ENCODE measurements around the gene LIM2. TPM values are rescaled to one million over a fixed set of nuclear protein-coding genes. Genes with fewer than 3 reads are reported as not detected.

The LIM2 gene
- total and polyA plus RNA-seq, 9 of the 15 experiments (the other 6 are each of a cell fraction or from before 2014, with no cell fraction given) = 0.07 to 0.45 (median 0.18) TPM; not detected in 4

DNA sequence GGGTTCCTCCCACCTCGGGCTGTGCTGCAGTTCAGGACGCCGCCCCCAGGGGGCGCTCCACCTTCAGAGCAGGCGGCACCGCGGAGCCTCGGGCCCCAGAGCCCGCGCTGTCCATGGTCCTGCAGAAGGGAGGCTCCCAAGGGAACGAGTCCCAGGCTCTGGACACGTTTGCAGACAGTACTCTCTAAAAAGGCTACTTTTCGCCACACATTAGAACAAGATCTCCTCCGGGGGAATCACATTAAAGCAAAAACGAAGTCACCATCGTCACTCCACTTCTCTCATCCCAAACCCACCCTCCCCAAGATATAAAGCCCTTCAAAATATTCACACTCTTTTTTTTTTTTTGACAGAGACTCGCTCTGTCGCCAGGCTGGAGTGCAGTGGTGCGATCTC, 34.3 kb upstream of the LIM2 start (continued):
- peak; percentile 98 for TF ChIP-seq FOXK1 (CRISPR knock-in tag; IDR thresholded peaks at IDR 0.05; ENCODE audit: borderline replicate concordance)
- TF ChIP-seq ARID2 (IDR thresholded peaks at IDR 0.05) = peak; percentile 95
- TF ChIP-seq EP300 (IDR thresholded peaks at IDR 0.05; ENCODE audit: low read length) = peak; percentile 18; the same call in 1 of the 2 replicates
- TF ChIP-seq, protein P1, sequence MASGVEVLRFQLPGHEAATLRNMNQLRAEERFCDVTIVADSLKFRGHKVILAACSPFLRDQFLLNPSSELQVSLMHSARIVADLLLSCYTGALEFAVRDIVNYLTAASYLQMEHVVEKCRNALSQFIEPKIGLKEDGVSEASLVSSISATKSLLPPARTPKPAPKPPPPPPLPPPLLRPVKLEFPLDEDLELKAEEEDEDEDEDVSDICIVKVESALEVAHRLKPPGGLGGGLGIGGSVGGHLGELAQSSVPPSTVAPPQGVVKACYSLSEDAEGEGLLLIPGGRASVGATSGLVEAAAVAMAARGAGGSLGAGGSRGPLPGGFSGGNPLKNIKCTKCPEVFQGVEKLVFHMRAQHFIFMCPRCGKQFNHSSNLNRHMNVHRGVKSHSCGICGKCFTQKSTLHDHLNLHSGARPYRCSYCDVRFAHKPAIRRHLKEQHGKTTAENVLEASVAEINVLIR (CRISPR knock-in tag; IDR thresholded peaks at IDR 0.05) = no peak
- TF ChIP-seq ZNF197 (CRISPR knock-in tag; IDR thresholded peaks at IDR 0.05; ENCODE audit: low read depth) = peak; percentile 58; the same call in 1 of the 2 replicates
- TF ChIP-seq ZNF274 (IDR thresholded peaks at IDR 0.05; ENCODE audit: borderline replicate concordance, low read depth, low read length) = no peak
- TF ChIP-seq ZNF146 (CRISPR knock-in tag; IDR thresholded peaks at IDR 0.05; ENCODE audit: unreplicated experiment) = peak; percentile 46
- TF ChIP-seq NCOA6 (IDR thresholded peaks at IDR 0.05) = peak; percentile 39; the same call in 1 of the 2 replicates
- TF ChIP-seq SOX6 (IDR thresholded peaks at IDR 0.05) = peak; percentile 42
- TF ChIP-seq SP1 (CRISPR knock-in tag; IDR thresholded peaks at IDR 0.05) = peak; percentile 77; the same call in 1 of the 2 replicates
- no peak for TF ChIP-seq FOXM1 (IDR thresholded peaks at IDR 0.05; ENCODE audit: low read depth)
- peak; percentile 97 for TF ChIP-seq FOXM1 (CRISPR knock-in tag; IDR thresholded peaks at IDR 0.05; ENCODE audit: low read depth)
- TF ChIP-seq SREBF2 (CRISPR knock-in tag; IDR thresholded peaks at IDR 0.05) = peak; percentile 68; the same call in 1 of the 2 replicates
- TF ChIP-seq, protein P2, sequence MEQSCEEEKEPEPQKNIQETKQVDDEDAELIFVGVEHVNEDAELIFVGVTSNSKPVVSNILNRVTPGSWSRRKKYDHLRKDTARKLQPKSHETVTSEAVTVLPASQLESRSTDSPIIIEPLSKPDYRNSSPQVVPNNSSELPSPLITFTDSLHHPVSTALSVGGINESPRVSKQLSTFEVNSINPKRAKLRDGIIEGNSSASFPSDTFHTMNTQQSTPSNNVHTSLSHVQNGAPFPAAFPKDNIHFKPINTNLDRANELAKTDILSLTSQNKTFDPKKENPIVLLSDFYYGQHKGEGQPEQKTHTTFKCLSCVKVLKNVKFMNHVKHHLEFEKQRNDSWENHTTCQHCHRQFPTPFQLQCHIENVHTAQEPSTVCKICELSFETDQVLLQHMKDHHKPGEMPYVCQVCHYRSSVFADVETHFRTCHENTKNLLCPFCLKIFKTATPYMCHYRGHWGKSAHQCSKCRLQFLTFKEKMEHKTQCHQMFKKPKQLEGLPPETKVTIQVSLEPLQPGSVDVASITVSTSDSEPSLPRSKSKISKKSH (CRISPR knock-in tag; IDR thresholded peaks at IDR 0.05) = no peak
- 0 out of 2 replicates have a peak, but pooled peaks have one; percentile 28 for TF ChIP-seq SIN3B (IDR thresholded peaks at IDR 0.05; ENCODE audit: low read depth)
- TF ChIP-seq, protein P3, sequence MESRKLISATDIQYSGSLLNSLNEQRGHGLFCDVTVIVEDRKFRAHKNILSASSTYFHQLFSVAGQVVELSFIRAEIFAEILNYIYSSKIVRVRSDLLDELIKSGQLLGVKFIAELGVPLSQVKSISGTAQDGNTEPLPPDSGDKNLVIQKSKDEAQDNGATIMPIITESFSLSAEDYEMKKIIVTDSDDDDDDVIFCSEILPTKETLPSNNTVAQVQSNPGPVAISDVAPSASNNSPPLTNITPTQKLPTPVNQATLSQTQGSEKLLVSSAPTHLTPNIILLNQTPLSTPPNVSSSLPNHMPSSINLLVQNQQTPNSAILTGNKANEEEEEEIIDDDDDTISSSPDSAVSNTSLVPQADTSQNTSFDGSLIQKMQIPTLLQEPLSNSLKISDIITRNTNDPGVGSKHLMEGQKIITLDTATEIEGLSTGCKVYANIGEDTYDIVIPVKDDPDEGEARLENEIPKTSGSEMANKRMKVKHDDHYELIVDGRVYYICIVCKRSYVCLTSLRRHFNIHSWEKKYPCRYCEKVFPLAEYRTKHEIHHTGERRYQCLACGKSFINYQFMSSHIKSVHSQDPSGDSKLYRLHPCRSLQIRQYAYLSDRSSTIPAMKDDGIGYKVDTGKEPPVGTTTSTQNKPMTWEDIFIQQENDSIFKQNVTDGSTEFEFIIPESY (CRISPR knock-in tag; IDR thresholded peaks at IDR 0.05) = peak; percentile 91
- peak; percentile 94 for TF ChIP-seq MAX (CRISPR knock-in tag; IDR thresholded peaks at IDR 0.05)
- TF ChIP-seq, protein P4, sequence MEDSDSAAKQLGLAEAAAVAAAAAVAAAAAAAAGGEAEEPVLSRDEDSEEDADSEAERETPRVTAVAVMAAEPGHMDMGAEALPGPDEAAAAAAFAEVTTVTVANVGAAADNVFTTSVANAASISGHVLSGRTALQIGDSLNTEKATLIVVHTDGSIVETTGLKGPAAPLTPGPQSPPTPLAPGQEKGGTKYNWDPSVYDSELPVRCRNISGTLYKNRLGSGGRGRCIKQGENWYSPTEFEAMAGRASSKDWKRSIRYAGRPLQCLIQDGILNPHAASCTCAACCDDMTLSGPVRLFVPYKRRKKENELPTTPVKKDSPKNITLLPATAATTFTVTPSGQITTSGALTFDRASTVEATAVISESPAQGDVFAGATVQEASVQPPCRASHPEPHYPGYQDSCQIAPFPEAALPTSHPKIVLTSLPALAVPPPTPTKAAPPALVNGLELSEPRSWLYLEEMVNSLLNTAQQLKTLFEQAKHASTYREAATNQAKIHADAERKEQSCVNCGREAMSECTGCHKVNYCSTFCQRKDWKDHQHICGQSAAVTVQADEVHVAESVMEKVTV (CRISPR knock-in tag; IDR thresholded peaks at IDR 0.05) = peak; percentile 97
- peak; percentile 41; the same call in 1 of the 2 replicates for TF ChIP-seq HEY1 (CRISPR knock-in tag; IDR thresholded peaks at IDR 0.05; ENCODE audit: borderline replicate concordance)
- TF ChIP-seq, protein P5, sequence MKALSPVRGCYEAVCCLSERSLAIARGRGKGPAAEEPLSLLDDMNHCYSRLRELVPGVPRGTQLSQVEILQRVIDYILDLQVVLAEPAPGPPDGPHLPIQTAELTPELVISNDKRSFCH (CRISPR knock-in tag; IDR thresholded peaks at IDR 0.05) = no peak
- TF ChIP-seq, protein P5 (tag; IDR thresholded peaks at IDR 0.05) = 0 out of 2 replicates have a peak, but pooled peaks have one; percentile 39
- TF ChIP-seq NCOR1 (IDR thresholded peaks at IDR 0.05) = no peak
